Duodenal mucosa (tissue), 2 donors: ENCODE data around the gene TTC38.

Source experiments
- H3K27ac ChIP-seq: one replicate; pipeline ENCODE4 v1.7.0; 2013; ENCODE audit warnings: low read depth, low read length
- H3K27me3 ChIP-seq, 2 donors: one replicate each; pipeline ENCODE4 v1.7.0; 2013; ENCODE audit warnings: low read length in 2 of 2, control low read depth in 1 of 2; ENCODE audit not compliant: insufficient read depth in 2 of 2, control insufficient read depth in 1 of 2
- H3K36me3 ChIP-seq, 2 donors: one replicate each; pipeline ENCODE4 v1.7.0; 2013; ENCODE audit warnings: low read length in 2 of 2, control low read depth in 1 of 2; ENCODE audit not compliant: insufficient read depth in 2 of 2, control insufficient read depth in 1 of 2
- H3K4me1 ChIP-seq, 2 donors: one replicate each; pipeline ENCODE4 v1.7.0; 2013; ENCODE audit warnings: low read length in 2 of 2, control low read depth in 1 of 2; ENCODE audit not compliant: insufficient read depth in 2 of 2, control insufficient read depth in 1 of 2
- H3K4me3 ChIP-seq, 2 donors: one replicate each; pipeline ENCODE4 v1.7.0; 2013; ENCODE audit warnings: low read length in 2 of 2, low read depth in 1 of 2
- H3K9ac ChIP-seq, 2 donors: one replicate each; pipeline ENCODE4 v1.7.0; 2013; ENCODE audit warnings: low read length in 2 of 2, low read depth in 1 of 2
- H3K9me3 ChIP-seq, 2 donors: one replicate each; pipeline ENCODE4 v1.7.0; 2013; ENCODE audit warnings: low read length in 2 of 2, control low read depth in 1 of 2; ENCODE audit not compliant: control insufficient read depth in 1 of 2

Gene TTC38

GRCh38 chr22:46244771-46245170 is 23.0 kb upstream of the TTC38 start:
- no peak overlapping the region for H3K4me3 ChIP-seq
- peaks cover 6 to 27% of the 10 kb centered on the region in 2 donors for H3K36me3 ChIP-seq
- H3K4me1 ChIP-seq: peaks cover 16 to 18% of the 10 kb centered on the region in 2 donors
- no peaks in the 10 kb centered on the region for H3K27me3 ChIP-seq
- no peak overlapping the region for H3K9ac ChIP-seq
- H3K9me3 ChIP-seq: no peaks in the 10 kb centered on the region
- H3K27ac ChIP-seq: no peak overlapping the region

- H3K36me3 ChIP-seq: peaks cover 6 to 19% of the 10 kb centered on the region in 2 donors
- H3K9ac ChIP-seq: no peak overlapping the region
- H3K4me1 ChIP-seq: peaks cover 8 to 11% of the 10 kb centered on the region in 2 donors
- no peak overlapping the region for H3K27ac ChIP-seq
- no peak overlapping the region for H3K4me3 ChIP-seq
- H3K27me3 ChIP-seq: no peaks in the 10 kb centered on the region
- no peaks in the 10 kb centered on the region for H3K9me3 ChIP-seq
Measured at GRCh38 chr22:46245511-46245910, 22.3 kb upstream of the TTC38 start.

GRCh38 chr22:46246178-46246577 is 21.6 kb upstream of the TTC38 start:
- Histone ChIP-seq H3K4me1 (peaks cover 8 to 9% of the 10 kb centered on the region in 2 donors), H3K4me3 (no peak overlapping the region), H3K9me3 (no peaks in the 10 kb centered on the region), H3K9ac (no peak overlapping the region), H3K27ac (no peak overlapping the region), H3K36me3 (peaks cover 6 to 16% of the 10 kb centered on the region in 2 donors), H3K27me3 (no peaks in the 10 kb centered on the region)

GRCh38 chr22:46247443-46247975 is 20.3 kb upstream of the TTC38 start:
- H3K9ac ChIP-seq: no peak overlapping the region
- H3K9me3 ChIP-seq: no peaks in the 10 kb centered on the region
- H3K27me3 ChIP-seq: no peaks in the 10 kb centered on the region
- H3K4me1 ChIP-seq: peaks cover 10 to 11% of the 10 kb centered on the region in 2 donors
- no peak overlapping the region for H3K27ac ChIP-seq
- peaks cover 5 to 16% of the 10 kb centered on the region in 2 donors for H3K36me3 ChIP-seq
- no peak overlapping the region for H3K4me3 ChIP-seq

- peak within 1 kb of the TSS; percentile 81 for H3K27ac ChIP-seq
- H3K4me1 ChIP-seq: peaks cover 10 to 11% of the 10 kb centered on the region in 2 donors
- H3K36me3 ChIP-seq: peaks cover 0 to 4% of the 10 kb centered on the region in 2 donors
- H3K9ac ChIP-seq: peak within 1 kb of the TSS; percentile 87 to 93
- H3K4me3 ChIP-seq: peak within 1 kb of the TSS; percentile 81 to 91
- H3K27me3 ChIP-seq: no peaks in the 10 kb centered on the region
- no peaks in the 10 kb centered on the region for H3K9me3 ChIP-seq
Measured at GRCh38 chr22:46250035-46250782, 17.6 kb upstream of the TTC38 start, which contains the start of gene CDPF1. CDPF1 (minus strand) TSS chr22:46250293; CDS start chr22:46248284, 2,009 bp downstream.

- Histone ChIP-seq H3K27me3 (no peaks in the 10 kb centered on the region), H3K9ac (peak overlapping the region; percentile 87 to 93), H3K27ac (no peak overlapping the region), H3K9me3 (no peaks in the 10 kb centered on the region), H3K4me1 (peaks cover 10 to 11% of the 10 kb centered on the region in 2 donors), H3K4me3 (peak overlapping the region; percentile 81 to 91), H3K36me3 (peaks cover 0 to 4% of the 10 kb centered on the region in 2 donors)
Measured at GRCh38 chr22:46250783-46251125, 17.1 kb upstream of the TTC38 start.

- Histone ChIP-seq H3K4me3 (peak overlapping the region; percentile 81 to 91), H3K9me3 (no peaks in the 10 kb centered on the region), H3K27me3 (no peaks in the 10 kb centered on the region), H3K4me1 (peaks cover 10 to 11% of the 10 kb centered on the region in 2 donors), H3K36me3 (peaks cover 0 to 4% of the 10 kb centered on the region in 2 donors), H3K27ac (no peak overlapping the region), H3K9ac (peak overlapping the region; percentile 87 to 93)
Measured at GRCh38 chr22:46251266-46251665, 16.5 kb upstream of the TTC38 start.

- Histone ChIP-seq H3K4me3 (no peak overlapping the region), H3K9ac (no peak overlapping the region), H3K36me3 (peaks cover 0 to 3% of the 10 kb centered on the region in 2 donors), H3K27me3 (no peaks in the 10 kb centered on the region), H3K4me1 (peaks cover 10 to 11% of the 10 kb centered on the region in 2 donors), H3K27ac (no peak overlapping the region), H3K9me3 (no peaks in the 10 kb centered on the region)
Measured at GRCh38 chr22:46251816-46252380, 15.9 kb upstream of the TTC38 start.

GRCh38 chr22:46256358-46256958 is 11.3 kb upstream of the TTC38 start:
- H3K27me3 ChIP-seq: no peaks in the 10 kb centered on the region
- no peak overlapping the region for H3K4me3 ChIP-seq
- H3K9ac ChIP-seq: no peak overlapping the region
- no peaks in the 10 kb centered on the region for H3K9me3 ChIP-seq
- no peaks in the 10 kb centered on the region for H3K36me3 ChIP-seq
- H3K27ac ChIP-seq: no peak overlapping the region
- peaks cover under 1 to 2% of the 10 kb centered on the region in 2 donors for H3K4me1 ChIP-seq

- H3K9ac ChIP-seq: no peak overlapping the region
- H3K27ac ChIP-seq: no peak overlapping the region
- H3K4me1 ChIP-seq: peaks cover 4 to 5% of the 10 kb centered on the region in 2 donors
- H3K27me3 ChIP-seq: no peaks in the 10 kb centered on the region
- H3K9me3 ChIP-seq: no peaks in the 10 kb centered on the region
- H3K36me3 ChIP-seq: no peaks in the 10 kb centered on the region
- H3K4me3 ChIP-seq: no peak overlapping the region
Measured at GRCh38 chr22:46259374-46259773, 8.4 kb upstream of the TTC38 start.
